ENCODE data around the gene POLDIP2. TPM values are rescaled to one million over a fixed set of nuclear protein-coding genes. Genes with fewer than 3 reads are reported as not detected.

The POLDIP2 gene, protein sequence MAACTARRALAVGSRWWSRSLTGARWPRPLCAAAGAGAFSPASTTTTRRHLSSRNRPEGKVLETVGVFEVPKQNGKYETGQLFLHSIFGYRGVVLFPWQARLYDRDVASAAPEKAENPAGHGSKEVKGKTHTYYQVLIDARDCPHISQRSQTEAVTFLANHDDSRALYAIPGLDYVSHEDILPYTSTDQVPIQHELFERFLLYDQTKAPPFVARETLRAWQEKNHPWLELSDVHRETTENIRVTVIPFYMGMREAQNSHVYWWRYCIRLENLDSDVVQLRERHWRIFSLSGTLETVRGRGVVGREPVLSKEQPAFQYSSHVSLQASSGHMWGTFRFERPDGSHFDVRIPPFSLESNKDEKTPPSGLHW
- total RNA-seq = 54.5 and 59.2 TPM in 2 replicates

DNA sequence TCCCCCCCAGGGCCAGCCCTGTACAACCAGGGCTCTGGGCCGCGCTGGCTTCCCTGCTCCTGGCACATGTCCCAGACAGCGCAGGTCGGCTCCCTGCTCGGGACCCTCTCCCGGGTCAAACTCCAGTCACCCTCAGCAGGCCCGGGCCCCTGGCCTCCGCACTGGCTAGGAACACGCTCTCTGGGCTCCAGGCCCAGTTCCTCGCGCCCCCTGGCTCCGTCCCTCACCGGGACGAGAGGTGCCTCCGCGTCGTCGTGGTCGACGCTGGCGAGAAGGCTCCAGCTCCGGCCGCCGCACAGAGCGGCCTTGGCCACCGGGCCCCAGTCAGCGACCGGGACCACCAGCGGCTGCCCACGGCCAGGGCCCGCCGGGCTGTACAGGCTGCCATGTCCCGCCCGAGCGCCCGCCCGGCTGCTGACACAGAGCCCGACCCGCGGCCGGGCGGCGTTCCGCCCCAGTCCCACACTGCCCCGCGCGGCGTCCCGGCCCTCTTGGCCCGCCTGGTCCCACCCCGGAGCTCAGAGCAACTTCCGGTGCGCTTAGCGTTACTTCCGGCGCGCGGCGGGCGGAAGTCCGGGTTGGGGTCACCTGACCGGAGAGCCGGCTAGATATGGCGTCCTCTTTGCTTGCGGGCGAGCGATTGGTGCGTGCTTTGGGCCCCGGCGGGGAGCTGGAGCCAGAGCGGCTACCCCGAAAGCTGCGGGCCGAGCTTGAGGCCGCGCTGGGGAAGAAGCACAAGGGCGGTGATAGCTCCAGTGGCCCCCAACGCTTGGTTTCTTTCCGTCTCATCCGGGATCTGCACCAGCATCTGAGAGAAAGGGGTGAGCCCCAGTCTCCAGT, at the start of gene POLDIP2:
POLDIP2 (minus strand) TSS at position 467 of the 840 bp plus-strand sequence; CDS start at position 388, 79 bp downstream.

DNA sequence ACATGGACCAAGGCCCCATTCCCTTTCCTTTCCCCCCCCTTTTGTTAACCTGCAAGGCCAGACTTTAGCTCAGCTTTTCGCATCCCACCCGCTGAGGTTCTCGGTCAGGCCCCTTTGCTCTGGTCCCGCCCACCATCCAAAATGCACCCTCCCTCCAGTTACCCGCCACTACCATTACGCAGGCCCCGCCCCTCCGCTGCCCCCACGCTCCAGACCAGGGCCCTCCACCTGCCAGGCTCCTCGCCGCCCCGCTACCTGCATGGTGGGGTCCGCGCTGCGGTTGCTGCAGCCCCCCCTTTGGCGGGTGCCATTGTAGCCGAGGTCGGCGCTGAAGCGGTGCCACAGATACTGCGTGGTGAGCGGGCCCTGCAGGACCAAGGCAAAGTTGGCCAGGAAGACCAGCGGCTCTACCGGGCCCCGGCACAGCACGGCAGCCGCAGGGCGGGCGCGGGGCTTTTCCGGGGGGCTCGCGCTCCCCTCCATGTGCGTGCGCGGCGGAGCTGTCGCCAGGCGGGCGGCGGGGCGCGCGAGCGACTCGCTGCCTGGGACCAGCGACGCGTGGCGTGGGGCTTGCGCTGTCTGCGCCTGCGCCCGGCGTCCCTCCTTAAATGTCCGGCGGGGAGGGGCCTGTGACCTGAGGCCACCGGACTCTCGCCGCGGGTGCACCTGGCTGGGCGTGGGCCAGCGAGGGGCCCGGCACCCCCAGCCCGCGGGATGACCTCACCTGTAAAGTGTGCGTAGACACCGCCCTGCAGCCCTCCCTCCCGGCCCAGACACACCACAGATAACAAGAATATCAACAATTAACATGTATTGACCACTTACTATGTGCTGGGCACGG, 48.5 kb upstream of the POLDIP2 start, which contains the start of gene SLC46A1:
SLC46A1 (minus strand) TSS at position 581 of the 841 bp plus-strand sequence; CDS start at position 483, 98 bp downstream.

DNA sequence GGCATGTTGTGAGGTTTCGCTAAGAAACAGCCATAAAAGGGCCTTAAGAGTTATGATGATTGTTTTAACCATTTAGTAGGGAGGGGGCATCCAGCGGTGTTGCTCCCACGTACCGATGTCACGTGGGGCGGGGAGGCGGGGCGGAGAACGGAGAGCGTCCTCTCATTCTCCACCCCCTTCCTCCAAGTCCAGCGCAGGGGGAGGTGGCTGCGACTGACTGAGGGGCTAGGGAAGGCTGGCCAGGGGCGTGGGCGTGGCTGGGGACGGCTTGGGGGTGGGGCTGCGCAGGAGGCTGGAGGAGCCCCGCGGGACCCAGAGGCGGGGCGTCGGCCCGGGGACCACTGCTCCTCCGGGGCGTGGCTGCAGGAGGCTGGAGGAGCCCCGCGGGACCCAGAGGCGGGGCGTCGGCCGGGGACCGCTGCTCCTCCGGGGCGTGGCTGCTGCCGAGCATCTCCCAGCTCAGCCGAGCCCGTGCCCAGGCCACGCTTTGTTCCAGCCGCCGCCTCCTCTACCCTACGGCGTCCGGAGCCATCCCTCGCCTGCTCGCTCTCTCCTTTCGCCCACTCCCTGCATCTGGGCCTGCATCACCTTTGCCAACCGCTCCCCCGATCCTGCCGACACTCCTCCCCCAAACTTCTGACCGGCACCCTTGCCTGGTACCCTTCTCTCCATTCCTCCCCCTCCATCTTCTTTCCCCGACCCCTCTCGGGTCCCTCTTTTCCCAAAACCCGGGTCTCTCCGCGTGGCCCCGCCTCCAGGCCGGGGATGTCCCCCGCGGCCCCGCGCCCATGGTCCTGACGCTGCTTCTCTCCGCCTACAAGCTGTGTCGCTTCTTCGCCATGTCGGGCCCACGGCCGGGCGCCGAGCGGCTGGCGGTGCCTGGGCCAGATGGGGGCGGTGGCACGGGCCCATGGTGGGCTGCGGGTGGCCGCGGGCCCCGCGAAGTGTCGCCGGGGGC, 14.2 kb upstream of the POLDIP2 start, which contains the start of gene SARM1:
SARM1 (plus strand) TSS at position 450 of the 958 bp plus-strand sequence; CDS start at position 789, 339 bp downstream.

DNA sequence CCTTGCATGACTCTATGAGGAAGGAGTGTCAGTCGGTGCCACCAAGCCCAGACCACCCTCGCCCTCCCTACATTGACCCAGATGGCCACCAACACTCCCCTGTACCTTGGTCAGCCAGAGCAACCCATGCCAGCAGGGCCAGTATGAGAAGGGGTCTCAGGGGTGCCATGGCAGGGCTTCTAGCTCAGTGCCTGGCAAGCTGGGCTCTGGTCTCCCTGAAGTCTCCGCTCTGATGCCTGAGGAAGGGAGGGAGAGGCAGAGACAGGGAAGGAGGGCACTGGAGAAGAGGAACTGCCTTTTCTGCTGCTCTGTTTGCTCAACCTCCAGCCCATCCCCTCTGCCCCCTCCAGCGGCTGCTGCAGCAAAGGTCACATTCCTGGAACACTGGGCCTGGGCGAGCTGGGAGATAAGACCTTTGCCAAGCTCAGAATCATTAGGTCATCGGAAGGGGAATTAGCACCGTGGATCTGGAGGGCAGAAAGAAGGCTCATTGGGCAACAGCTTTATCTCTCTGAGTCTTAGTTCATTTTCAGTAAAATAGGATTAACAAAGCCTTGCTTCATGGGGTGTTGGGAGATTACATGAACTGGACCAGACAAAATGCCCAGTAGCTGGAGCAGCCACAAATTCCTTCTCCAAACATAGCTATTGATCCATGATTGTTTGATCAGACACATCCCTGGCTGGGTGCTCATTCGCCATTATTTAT, 12.9 kb upstream of the POLDIP2 start, which contains the start of gene VTN:
VTN (minus strand) TSS at position 273 of the 709 bp plus-strand sequence; CDS start at position 169, 104 bp downstream.

DNA sequence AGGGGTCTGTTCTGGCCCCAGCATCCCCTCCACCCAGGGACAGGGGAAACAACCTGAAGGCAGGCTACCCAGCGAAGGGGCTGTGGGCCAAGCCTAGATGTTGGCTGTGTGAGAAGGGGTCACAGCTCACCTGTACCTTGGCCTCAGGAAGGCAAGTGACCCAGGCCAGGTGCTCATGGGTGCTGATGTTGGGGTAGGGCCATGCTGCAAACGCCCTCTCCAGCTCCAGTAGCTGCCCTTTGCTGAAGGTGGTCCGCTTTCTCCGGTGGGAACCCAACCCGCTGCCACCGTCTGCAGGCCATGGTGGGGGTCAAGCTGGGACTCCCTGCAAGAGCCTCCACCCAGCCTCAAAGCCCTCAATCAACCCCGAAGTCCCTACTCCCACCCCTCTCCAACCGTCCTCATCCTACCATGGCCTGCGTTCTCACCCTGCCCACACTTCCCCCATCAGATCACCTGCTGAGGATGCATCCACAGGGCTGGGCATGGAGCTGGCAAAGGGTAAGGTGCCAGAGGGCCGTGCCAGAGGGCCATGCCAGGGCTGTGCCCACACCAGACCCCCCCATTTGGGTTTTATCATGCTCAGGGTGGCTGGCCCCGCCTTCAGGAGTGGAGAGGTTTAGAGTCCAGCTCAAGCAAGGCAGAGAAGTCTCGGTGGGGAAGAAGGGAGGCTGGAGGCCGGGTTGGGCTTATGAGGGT, 7.5 kb upstream of the POLDIP2 start, which contains the start of gene SEBOX:
SEBOX (minus strand) TSS at position 535 of the 699 bp plus-strand sequence; CDS start at position 487, 48 bp downstream.

DNA sequence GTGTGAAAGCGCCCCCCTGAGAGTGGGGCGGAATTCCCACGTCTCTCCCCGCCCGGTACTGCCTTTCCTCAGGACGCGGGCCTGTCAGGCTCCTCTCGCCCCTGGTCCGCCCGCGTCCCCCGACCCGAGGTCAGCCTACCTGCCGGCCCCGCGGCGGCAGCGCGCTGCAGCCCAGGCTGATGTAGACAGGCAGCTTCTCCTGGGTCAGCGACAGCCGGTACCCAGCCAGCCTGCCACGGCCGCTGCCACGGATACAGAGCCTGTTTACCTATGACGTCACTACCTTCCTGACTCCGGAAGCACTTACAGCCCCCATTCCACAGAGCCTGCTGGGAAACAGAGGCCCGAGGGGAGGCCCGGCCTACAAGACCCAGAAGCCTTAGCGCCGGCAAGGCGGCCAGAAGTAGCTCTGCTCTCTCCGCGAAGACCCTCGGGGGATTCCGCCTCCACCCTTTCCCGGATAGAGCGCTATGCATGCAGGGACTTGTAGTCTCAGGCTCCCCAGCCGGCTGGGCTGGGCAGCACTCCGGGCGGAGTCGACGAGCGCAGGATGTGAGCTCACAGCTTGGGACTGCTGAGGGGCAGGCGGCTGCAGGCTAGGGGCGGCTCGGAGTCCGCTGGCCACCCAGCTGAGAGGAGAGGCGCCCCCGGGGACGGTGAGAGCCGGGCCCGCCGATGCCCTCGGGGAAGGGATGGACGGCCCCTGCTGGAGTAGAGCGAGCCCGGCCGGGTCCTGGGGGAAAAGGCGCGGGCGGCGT, 21.9 kb downstream of the POLDIP2 start, which contains the start of the genes IFT20 and TNFAIP1:
IFT20 (minus strand) TSS at position 272 of the 758 bp plus-strand sequence. CDS start 3,487 bp downstream, outside the sequence.
TNFAIP1 (plus strand) TSS at position 561 of the 758 bp plus-strand sequence. CDS start 3,761 bp downstream, outside the sequence.

DNA sequence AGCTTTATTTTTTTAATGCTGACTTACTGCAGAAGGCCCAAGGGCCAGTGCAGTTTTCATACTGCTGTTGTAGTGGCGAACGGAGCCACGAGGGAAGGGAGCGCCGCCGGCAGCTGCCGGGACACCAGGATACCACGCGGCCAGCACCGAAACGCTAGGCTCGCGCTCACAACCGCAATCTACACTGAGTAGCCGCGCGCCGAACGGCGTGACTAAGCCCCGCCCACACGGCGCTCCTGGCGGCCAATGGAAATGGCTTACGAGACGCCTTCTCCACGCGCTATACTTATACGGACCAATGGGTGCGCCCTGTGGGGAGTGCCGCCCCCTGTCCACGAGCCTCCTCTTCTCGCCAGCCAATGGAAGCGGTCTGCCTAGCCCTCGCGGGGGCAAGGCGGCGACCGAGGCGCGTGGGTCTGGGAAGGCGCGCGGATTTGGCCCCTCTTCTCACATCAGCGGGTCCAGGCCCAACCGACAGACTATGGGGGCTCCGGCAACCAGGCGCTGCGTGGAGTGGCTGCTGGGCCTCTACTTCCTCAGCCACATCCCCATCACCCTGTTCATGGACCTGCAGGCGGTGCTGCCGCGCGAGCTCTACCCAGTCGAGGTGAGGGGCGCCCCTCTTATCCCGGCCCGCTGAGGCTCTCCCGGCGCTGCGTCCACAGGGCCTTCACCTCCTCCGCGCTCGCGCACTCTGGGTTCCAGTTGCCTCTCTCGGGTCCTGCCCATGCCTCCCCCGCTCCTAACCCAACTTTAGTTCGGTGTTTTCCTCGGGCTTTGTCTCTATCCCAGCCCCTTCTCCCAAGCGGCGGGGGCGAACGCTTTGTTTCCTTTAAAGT, 38.3 kb downstream of the POLDIP2 start, which contains the start of gene TMEM97:
TMEM97 (plus strand) TSS at position 442 of the 839 bp plus-strand sequence; CDS start at position 482, 40 bp downstream.

Other genes with a start within 250 kb of the POLDIP2 start
- 7.7 and 9.5 TPM in 2 replicates for gene TMEM97, start 38.3 kb downstream of the POLDIP2 start, total RNA-seq
- gene IFT20, start 22.1 kb downstream of the POLDIP2 start, total RNA-seq = 46.7 and 48.1 TPM in 2 replicates
- gene TNFAIP1, start 21.8 kb downstream of the POLDIP2 start, total RNA-seq = 66.4 and 118 TPM in 2 replicates
- not detected in 2 replicates for gene SEBOX, start 7.7 kb upstream of the POLDIP2 start, total RNA-seq
- gene VTN, start 12.8 kb upstream of the POLDIP2 start, total RNA-seq = under 0.01 and 0.22 TPM in 2 replicates
- gene SARM1, start 14.2 kb upstream of the POLDIP2 start, total RNA-seq = 1.6 and 2.5 TPM in 2 replicates
- 0.33 and 0.60 TPM in 2 replicates for gene SLC46A1, start 48.7 kb upstream of the POLDIP2 start, total RNA-seq
- gene SLC13A2, start 116.1 kb upstream of the POLDIP2 start, total RNA-seq = not detected in 2 replicates
- not detected in 2 replicates for gene FOXN1, start 148.8 kb upstream of the POLDIP2 start, total RNA-seq
- gene UNC119, start 195.1 kb upstream of the POLDIP2 start, total RNA-seq = 22.3 and 26.1 TPM in 2 replicates
- 46.5 and 48.9 TPM in 2 replicates for gene PIGS, start 214.0 kb upstream of the POLDIP2 start, total RNA-seq
- gene ALDOC, start 219.4 kb upstream of the POLDIP2 start, total RNA-seq = 19.2 and 25.2 TPM in 2 replicates
- gene SPAG5, start 241.5 kb upstream of the POLDIP2 start, total RNA-seq = 5.4 and 6.0 TPM in 2 replicates